ENCODE data around the gene PPP1R3E. TPM values are rescaled to one million over a fixed set of nuclear protein-coding genes. Genes with fewer than 3 reads are reported as not detected.

The PPP1R3E gene
- 10 to 100 TPM; 50.8 to 51.7 TPM for total RNA-seq

DNA sequence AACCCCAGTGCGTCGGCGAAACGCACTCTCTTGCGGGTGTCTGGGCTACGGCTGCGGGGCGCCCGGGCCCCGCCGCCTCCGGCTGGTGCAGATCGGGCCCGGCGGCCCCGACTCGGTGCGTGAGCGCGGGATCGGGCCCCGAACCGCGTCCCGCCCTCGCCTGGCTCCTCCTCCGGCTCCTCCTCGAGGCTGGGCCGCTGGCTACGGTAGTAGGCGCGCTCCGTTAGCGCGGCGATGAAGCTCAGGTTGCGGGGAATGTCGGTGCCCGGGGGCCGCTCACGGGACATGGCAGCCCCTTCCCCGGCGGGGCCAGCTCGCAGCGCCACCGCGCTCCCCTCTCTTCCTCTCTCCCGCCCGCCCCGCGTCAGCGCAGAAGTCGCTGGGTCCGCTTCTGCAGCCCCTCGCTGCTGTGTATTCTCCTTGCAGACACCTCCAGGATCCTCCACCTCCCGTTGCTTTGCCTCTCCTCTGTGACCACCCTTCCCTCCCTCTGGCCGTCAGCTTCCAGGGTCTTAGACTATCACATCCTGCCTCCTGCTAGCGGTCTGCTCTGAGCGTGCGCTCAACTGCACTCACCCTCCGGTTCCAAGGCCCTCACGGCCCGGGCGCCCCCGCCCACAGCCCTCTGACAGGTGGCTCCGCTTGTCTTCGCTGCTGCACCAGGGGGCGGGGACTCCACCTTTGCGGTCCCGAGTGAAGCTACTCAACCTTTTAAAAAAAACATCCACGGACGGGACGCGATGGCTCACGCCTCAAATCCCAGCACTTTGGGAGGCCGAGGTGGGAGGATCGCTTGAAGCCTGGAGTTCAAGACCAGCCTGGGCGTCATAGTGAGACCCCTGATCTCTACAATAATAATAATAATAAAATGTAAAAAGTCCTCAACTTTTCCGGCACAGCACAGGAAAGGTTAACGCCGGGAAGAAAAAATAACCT is at the start of gene PPP1R3E:
TSS of gene PPP1R3E (minus strand) at position 570 of the 936 bp plus-strand sequence. CDS start at position 287, 283 bp downstream.
- peak within 1 kb of the TSS; percentile 96 for H3K4me3 Mint-ChIP-seq
- peak within 1 kb of the TSS; percentile 100 for H3K27ac Mint-ChIP-seq
- H3K27me3 Mint-ChIP-seq = peaks cover 12% of the 10 kb centered on the region
- H3K36me3 Mint-ChIP-seq = peaks cover under 1% of the 10 kb centered on the region
- ATAC-seq (ENCODE audit: low read depth) = peak; percentile 37
- H3K4me1 Mint-ChIP-seq = peaks cover 20% of the 10 kb centered on the region
- H3K9me3 Mint-ChIP-seq = no peaks in the 10 kb centered on the region
- POLR2A ChIA-PET = interaction anchor here (0.6 to 6.4 kb wide), 13 partner anchors 9 to 1866 kb away, joined by 3 to 182 read pairs (median 4); partner anchors contain the start of genes ACIN1, C14orf119, DCAF11 and HOMEZ
- peak; percentile 86 for DNase-seq

DNA sequence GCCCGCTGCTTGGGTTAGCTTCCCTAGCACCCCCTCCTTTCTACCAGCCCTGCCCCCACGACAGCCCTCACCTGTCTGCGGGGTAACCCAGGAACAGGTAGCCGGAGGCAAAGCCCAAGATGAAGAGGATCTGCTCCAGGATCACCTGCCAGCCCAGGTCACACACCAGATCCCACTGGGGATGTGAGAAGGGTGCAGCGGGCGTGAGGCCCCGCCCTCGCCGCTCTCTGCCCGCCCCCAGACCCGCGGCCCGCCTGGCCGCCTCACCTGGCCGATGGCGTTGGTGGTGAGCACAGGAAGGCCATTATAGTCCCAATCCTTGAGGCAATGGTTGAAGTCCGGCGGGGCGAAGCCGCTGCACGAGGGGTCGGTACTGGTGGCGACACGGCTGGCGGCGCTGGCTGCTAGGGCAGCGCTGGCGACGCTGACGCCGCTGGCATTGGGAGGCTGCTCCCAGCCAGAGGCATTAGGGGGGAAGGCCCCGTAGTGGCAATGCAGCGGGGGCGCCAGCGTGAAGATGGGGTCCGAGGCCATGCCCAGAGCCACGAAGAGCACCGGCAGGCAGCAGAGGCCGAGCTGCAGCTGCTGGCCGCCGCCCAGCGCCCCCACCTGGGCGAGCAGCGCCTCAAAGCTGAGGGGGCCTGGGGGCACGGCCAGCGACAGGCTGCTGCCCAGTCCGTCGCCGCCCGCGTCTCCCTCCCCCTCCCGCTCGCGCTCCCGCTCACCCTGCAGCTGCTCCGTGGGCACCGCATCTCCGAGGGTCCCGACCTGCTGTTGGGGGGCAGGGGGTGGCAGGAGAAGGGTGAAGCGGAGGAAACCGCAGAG is 49.2 kb upstream of the PPP1R3E start:
- peaks cover 41% of the 10 kb centered on the region for H3K27me3 Mint-ChIP-seq
- H3K27ac Mint-ChIP-seq = no peak overlapping the region
- no peak for ATAC-seq (ENCODE audit: low read depth)
- peak overlapping the region; percentile 46 for H3K4me3 Mint-ChIP-seq
- POLR2A ChIA-PET = interaction anchor here (0.6 to 1.7 kb wide), 2 partner anchors 31 to 839 kb away, joined by 5 to 6 read pairs; partner anchors contain the start of gene PABPN1
- H3K4me1 Mint-ChIP-seq = peaks cover 6% of the 10 kb centered on the region
- H3K36me3 Mint-ChIP-seq = peaks cover 2% of the 10 kb centered on the region
- DNase-seq = no peak
- H3K9me3 Mint-ChIP-seq = no peaks in the 10 kb centered on the region

DNA sequence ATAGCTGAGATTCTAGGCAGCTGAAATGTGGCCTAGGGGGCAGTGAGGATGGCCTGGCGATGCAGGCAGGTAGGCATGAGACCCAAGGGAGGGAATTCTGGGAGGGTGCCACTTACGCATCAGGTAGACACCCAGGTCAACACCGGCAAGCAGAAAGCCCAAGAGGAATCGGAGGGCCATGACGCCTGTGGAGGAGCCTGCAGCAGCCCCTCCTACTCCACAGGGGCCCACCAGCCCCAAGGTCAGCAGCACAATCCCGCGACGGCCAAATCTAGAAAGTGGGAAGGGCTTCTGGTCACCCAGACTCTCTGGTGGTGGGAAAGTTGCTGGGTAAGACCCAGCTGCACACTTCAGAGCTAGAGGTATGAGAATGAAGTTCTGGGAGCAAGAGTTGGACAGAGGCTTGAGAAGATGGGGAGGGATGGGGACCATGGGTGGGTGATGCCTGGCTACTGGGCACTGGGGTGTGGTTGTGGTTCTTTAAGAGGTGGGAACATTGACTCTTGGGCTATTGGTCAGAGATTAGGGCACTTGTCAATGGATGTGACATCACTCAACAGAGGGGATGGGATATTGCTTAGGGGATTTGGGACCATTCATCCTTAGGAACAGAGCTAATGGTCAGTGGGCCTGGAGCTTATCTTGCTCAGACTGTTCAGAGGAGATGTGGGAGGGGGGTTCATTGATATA is 46.6 kb upstream of the PPP1R3E start:
- DNase-seq (no peak), ATAC-seq (ENCODE audit: low read depth) (no peak)
- POLR2A ChIA-PET = no interaction called here
- peaks cover 6% of the 10 kb centered on the region for H3K4me1 Mint-ChIP-seq
- peaks cover 2% of the 10 kb centered on the region for H3K36me3 Mint-ChIP-seq
- peaks cover 32% of the 10 kb centered on the region for H3K27me3 Mint-ChIP-seq
- no peaks in the 10 kb centered on the region for H3K9me3 Mint-ChIP-seq
- H3K27ac Mint-ChIP-seq = no peak overlapping the region
- H3K4me3 Mint-ChIP-seq = no peak overlapping the region

- POLR2A ChIA-PET = interaction anchor here (0.7 kb wide), 1 partner anchor 28 kb away, joined by 3 read pairs; no protein-coding TSS in a partner anchor
- DNase-seq (no peak), ATAC-seq (ENCODE audit: low read depth) (no peak)
- no peak overlapping the region for H3K4me3 Mint-ChIP-seq
- H3K36me3 Mint-ChIP-seq = peaks cover 2% of the 10 kb centered on the region
- peak overlapping the region; percentile 36 for H3K27ac Mint-ChIP-seq
- peaks cover 23% of the 10 kb centered on the region for H3K27me3 Mint-ChIP-seq
- H3K4me1 Mint-ChIP-seq = peaks cover 6% of the 10 kb centered on the region
- H3K9me3 Mint-ChIP-seq = no peaks in the 10 kb centered on the region
Observed at GRCh38 chr14:23348297-23348655, 45.6 kb upstream of the PPP1R3E start.

- no peaks in the 10 kb centered on the region for H3K9me3 Mint-ChIP-seq
- peaks cover 2% of the 10 kb centered on the region for H3K4me1 Mint-ChIP-seq
- no peak for ATAC-seq (ENCODE audit: low read depth)
- no peak overlapping the region for H3K4me3 Mint-ChIP-seq
- POLR2A ChIA-PET = no interaction called here
- H3K36me3 Mint-ChIP-seq = peaks cover 2% of the 10 kb centered on the region
- peaks cover 21% of the 10 kb centered on the region for H3K27me3 Mint-ChIP-seq
- no peak overlapping the region for H3K27ac Mint-ChIP-seq
- no peak for DNase-seq
Observed at GRCh38 chr14:23347406-23348296, 45.0 kb upstream of the PPP1R3E start.

GRCh38 chr14:23346693-23347405 is 44.2 kb upstream of the PPP1R3E start:
- H3K9me3 Mint-ChIP-seq = no peaks in the 10 kb centered on the region
- H3K27ac Mint-ChIP-seq = no peak overlapping the region
- H3K36me3 Mint-ChIP-seq = peaks cover 2% of the 10 kb centered on the region
- POLR2A ChIA-PET = no interaction called here
- H3K27me3 Mint-ChIP-seq = peaks cover 26% of the 10 kb centered on the region
- DNase-seq (no peak), ATAC-seq (ENCODE audit: low read depth) (no peak)
- H3K4me3 Mint-ChIP-seq = no peak overlapping the region
- peaks cover 2% of the 10 kb centered on the region for H3K4me1 Mint-ChIP-seq

- ATAC-seq (ENCODE audit: low read depth) (no peak), DNase-seq (no peak)
- Mint-ChIP-seq H3K36me3 (peaks cover under 1% of the 10 kb centered on the region), H3K4me1 (peaks cover under 1% of the 10 kb centered on the region), H3K4me3 (no peak overlapping the region), H3K27me3 (peaks cover 24% of the 10 kb centered on the region), H3K9me3 (no peaks in the 10 kb centered on the region), H3K27ac (no peak overlapping the region)
- POLR2A ChIA-PET = interaction anchor here (0.6 kb wide), 1 partner anchor 54 kb away, joined by 3 read pairs; no protein-coding TSS in a partner anchor
Observed at GRCh38 chr14:23345987-23346692, 43.5 kb upstream of the PPP1R3E start.

GRCh38 chr14:23344481-23344880 is 41.8 kb upstream of the PPP1R3E start:
- no peaks in the 10 kb centered on the region for H3K36me3 Mint-ChIP-seq
- no peak overlapping the region for H3K4me3 Mint-ChIP-seq
- peaks cover 25% of the 10 kb centered on the region for H3K27me3 Mint-ChIP-seq
- H3K9me3 Mint-ChIP-seq = no peaks in the 10 kb centered on the region
- POLR2A ChIA-PET = no interaction called here
- no peak for ATAC-seq (ENCODE audit: low read depth)
- H3K27ac Mint-ChIP-seq = no peak overlapping the region
- no peaks in the 10 kb centered on the region for H3K4me1 Mint-ChIP-seq
- no peak for DNase-seq

GRCh38 chr14:23339506-23340268 is 37.0 kb upstream of the PPP1R3E start:
- no peak for DNase-seq
- POLR2A ChIA-PET = no interaction called here
- Mint-ChIP-seq H3K4me3 (no peak overlapping the region), H3K4me1 (no peaks in the 10 kb centered on the region), H3K36me3 (no peaks in the 10 kb centered on the region), H3K27ac (no peak overlapping the region), H3K9me3 (peaks cover 3% of the 10 kb centered on the region), H3K27me3 (peaks cover 30% of the 10 kb centered on the region)
- no peak for ATAC-seq (ENCODE audit: low read depth)

DNA sequence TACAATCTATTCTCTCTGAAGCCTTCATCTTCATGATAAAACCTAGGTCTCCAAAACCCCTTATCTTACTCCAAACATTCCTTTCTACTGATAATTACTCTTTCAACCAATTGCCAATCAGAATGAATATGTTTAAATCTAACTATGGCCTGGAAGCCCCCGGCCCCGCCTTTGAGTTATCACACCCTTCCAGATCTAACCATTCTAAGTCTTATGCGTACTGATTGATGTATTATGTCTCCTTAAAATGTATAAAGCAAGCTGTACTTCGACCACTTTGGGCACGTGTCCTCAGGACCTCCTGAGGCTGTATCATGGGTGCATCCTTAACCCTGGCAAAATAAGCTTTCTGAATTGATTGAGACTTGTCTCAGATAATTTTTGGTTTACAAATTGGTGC is 33.0 kb upstream of the PPP1R3E start:
- H3K27ac Mint-ChIP-seq = no peak overlapping the region
- POLR2A ChIA-PET = no interaction called here
- peaks cover 3% of the 10 kb centered on the region for H3K9me3 Mint-ChIP-seq
- no peaks in the 10 kb centered on the region for H3K4me1 Mint-ChIP-seq
- H3K27me3 Mint-ChIP-seq = peaks cover 14% of the 10 kb centered on the region
- ATAC-seq (ENCODE audit: low read depth) (no peak), DNase-seq (no peak)
- H3K36me3 Mint-ChIP-seq = no peaks in the 10 kb centered on the region
- H3K4me3 Mint-ChIP-seq = no peak overlapping the region
